ENCODE measurements around the gene IVD.

DNA sequence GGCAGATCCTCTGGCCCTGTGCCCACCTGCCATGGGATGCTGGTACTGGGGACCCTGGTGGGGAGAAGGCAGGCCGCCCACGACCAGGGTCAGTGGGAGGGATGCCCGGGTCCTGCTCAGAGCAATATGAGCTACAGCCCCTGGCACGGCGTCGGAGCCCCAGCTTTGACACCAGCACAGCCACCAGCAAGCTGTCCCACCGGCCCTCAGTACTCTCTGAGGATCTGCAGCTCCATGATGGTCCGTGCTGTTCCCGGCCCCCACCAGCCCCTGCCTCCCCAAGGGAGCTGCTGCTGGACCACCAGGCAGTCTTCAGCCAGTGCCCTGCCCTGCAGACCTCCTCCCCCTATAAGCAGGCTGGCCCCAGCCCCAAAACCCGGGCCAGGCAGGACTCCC is 36.1 kb upstream of the IVD start:
- TF ChIP-seq, protein P1, sequence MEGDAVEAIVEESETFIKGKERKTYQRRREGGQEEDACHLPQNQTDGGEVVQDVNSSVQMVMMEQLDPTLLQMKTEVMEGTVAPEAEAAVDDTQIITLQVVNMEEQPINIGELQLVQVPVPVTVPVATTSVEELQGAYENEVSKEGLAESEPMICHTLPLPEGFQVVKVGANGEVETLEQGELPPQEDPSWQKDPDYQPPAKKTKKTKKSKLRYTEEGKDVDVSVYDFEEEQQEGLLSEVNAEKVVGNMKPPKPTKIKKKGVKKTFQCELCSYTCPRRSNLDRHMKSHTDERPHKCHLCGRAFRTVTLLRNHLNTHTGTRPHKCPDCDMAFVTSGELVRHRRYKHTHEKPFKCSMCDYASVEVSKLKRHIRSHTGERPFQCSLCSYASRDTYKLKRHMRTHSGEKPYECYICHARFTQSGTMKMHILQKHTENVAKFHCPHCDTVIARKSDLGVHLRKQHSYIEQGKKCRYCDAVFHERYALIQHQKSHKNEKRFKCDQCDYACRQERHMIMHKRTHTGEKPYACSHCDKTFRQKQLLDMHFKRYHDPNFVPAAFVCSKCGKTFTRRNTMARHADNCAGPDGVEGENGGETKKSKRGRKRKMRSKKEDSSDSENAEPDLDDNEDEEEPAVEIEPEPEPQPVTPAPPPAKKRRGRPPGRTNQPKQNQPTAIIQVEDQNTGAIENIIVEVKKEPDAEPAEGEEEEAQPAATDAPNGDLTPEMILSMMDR (conservative IDR thresholded peaks at IDR 0.05; ENCODE audit: low read length) = no peak
- TF ChIP-seq EZH2phosphoT487 (IDR thresholded peaks at IDR 0.05; ENCODE audit: borderline replicate concordance) = no peak
